ENCODE measurements around the gene OR2H1. TPM values are rescaled to one million over a fixed set of nuclear protein-coding genes. Genes with fewer than 3 reads are reported as not detected.

OR2H1 gene
- total RNA-seq, 4 donors from 2014 or later: not detected

DNA sequence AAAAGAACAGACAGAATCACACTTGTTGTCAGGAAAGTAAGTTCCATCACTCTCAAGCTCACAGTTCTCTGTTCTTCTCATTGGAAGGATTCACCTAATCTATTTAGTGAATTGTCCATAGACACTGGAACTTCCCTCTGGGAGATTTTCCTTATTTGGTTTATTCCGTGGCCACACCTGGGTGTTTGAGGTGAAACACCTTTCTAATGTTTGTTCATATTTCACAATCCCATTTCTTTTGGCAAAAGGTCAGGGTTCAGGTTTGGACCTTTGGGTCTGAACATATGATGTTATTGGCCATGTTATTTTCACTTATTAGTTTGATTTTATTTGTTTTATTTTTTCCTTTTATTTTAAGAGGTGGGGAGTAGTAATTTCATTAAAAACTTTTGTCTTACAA, 26.8 kb downstream of the OR2H1 start:
- TF ChIP-seq, protein P1, sequence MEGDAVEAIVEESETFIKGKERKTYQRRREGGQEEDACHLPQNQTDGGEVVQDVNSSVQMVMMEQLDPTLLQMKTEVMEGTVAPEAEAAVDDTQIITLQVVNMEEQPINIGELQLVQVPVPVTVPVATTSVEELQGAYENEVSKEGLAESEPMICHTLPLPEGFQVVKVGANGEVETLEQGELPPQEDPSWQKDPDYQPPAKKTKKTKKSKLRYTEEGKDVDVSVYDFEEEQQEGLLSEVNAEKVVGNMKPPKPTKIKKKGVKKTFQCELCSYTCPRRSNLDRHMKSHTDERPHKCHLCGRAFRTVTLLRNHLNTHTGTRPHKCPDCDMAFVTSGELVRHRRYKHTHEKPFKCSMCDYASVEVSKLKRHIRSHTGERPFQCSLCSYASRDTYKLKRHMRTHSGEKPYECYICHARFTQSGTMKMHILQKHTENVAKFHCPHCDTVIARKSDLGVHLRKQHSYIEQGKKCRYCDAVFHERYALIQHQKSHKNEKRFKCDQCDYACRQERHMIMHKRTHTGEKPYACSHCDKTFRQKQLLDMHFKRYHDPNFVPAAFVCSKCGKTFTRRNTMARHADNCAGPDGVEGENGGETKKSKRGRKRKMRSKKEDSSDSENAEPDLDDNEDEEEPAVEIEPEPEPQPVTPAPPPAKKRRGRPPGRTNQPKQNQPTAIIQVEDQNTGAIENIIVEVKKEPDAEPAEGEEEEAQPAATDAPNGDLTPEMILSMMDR (IDR thresholded peaks at IDR 0.05; ENCODE audit: low read depth): no peak

DNA sequence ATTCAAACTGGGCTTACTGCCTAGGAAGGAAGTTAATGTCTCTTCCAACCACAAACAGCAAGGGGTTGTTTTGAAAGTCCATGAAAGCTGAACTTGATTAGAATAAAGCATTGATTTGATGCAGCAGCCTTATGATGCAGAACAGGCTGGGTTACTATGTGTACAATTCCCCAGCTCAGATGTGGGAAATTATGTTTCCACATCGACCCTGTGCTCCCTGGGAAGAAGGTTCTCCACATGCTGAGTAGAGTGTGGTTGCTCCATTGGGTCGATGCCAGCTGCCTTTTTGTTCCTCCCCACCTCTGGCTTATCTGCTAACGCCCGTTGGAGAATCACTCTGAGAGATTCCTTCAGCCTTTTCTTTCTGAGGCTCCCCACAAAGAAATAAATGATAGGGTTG, 29.6 kb downstream of the OR2H1 start:
- TF ChIP-seq, protein P1 (IDR thresholded peaks at IDR 0.05; ENCODE audit: low read depth): no peak

DNA sequence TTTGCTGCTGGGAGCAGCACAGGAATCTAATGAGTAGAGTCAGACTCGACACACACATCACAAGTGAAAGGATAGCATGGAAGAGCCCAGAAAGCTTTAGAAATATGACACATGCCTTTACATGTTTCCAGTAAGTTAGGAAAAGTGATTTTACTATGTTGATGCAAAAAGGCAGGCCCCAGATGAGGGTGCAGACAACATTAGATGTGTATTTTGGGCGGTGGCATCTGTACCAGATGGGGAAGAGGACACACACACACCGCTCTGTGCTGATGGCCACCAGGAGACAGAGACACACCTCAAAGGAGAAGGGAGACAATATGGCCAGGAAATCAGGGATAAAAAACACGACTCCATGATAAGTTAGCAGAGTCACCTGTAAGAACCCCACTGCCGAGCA, 30.2 kb downstream of the OR2H1 start:
- TF ChIP-seq, protein P1 (IDR thresholded peaks at IDR 0.05; ENCODE audit: low read depth): no peak

DNA sequence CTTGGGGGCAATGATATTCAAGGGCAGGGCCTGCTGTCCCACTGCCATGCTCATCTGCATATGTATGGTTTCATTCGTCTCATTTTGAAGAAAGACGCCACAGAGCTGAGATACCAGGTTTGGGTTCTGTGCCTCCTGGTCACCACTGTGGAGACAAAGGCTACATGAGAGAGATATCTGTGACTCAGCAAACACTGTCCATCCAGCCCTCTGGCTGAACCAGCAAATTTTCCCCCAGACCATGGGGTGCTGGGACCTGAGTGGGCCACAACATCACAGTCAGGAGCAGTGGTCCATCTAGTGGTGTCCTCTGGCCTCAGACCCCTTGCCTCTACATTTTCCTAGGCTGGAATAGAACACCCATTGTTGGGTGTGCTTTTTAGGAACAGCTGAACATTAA, 30.7 kb downstream of the OR2H1 start, which contains the start of gene MAS1L:
TSS of gene MAS1L (minus strand) at position 297 of the 400 bp plus-strand sequence. CDS start at position 243, 54 bp downstream.
- TF ChIP-seq, protein P1 (IDR thresholded peaks at IDR 0.05; ENCODE audit: low read depth): no peak

DNA sequence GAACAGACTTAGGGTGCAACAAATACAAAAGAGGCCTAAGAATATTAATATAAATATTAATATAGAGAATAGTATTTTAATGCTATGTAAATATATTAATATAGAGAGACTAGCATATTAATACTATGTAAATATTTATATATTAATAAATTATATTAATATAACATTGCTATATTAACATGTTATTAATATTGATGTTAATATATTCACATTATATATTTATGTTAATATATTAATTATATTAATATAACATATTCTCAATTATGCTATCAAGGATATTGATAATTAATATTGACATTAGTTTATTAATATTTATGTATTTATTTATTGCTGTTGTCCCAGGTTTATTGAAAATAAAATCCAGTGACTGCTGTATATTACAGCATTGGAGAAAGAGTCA, 31.9 kb downstream of the OR2H1 start:
- TF ChIP-seq, protein P1 (IDR thresholded peaks at IDR 0.05; ENCODE audit: low read depth): no peak

DNA sequence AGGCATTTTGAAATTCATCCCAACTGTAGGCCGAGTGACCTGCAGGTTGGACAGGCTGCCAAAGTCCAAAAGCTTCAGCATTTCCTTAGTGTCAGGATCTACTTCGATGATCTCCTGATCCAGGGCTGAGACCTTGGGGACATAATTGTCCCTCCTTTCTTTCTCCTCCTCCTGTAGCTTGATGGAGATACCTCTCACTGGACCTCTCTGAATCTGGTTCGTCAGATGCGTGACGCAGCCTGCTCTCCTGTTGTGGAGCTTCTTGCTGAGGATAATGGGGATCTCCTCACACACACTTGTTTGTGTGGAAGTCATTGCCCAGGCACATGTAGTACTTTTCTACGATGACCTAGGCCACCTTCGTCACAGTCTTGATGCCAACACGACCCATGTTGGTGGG, 32.3 kb downstream of the OR2H1 start:
- TF ChIP-seq, protein P1 (IDR thresholded peaks at IDR 0.05; ENCODE audit: low read depth): no peak

DNA sequence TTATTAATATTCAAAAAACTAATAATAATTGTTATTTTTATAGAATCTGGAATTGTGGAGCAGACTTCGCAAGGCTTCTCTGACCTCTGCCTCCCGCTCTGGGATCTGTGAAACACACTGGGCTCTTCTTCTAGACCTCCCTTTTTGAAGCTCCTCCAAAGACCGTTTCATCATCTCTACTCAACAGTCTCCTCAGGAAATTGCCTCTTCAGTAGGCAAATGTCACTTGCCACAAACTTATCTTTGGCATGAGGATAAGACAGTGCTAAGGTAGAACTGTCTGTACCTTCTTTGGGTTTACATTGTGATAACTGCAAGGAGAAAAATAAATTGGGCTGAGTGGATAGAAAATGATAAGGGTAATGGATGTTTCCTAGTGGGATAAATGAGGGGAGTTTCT, 33.1 kb downstream of the OR2H1 start:
- TF ChIP-seq, protein P1 (IDR thresholded peaks at IDR 0.05; ENCODE audit: low read depth): no peak

Data from subcutaneous adipose tissue (tissue), 4 donors.